OCI-LY7 (cell line): ENCODE data around the gene GET4. TPM values are rescaled to one million over a fixed set of nuclear protein-coding genes. Genes with fewer than 3 reads are reported as not detected.

Experiments used
- BruUV-seq: library from RNA; stranded (reverse); fragments of 400-500 nt; replicated peaks from 2 replicates; lab custom pipeline; 2021; lab: Mats Ljungman, UMichigan
- CTCF ChIA-PET: fragments of 300-600 bp; sonication (Branson Sonifier 250); formaldehyde crosslinking; loops from one replicate; lab custom pipeline; 2022; ENCODE audit warnings: antibody characterized with exemption; ENCODE audit not compliant: unreplicated experiment; lab: Charles Lee
- POLR2A ChIA-PET: fragments of 300-600 bp; sonication (Branson Sonifier 250); formaldehyde crosslinking; loops from one replicate; lab custom pipeline; 2022; ENCODE audit warnings: antibody characterized with exemption; lab: Charles Lee
- DNase-seq: peaks from one replicate; pipeline ENCODE4 v3.0.0-alpha.2; 2015; ENCODE audit warnings: low spot score
- H2AFZ ChIP-seq: fragments of 200-600 bp; sonication (generic), shearing (Covaris generic); 2 replicates; pipeline ENCODE4 v1.6.1; 2014; ENCODE audit warnings: mild to moderate bottlenecking, antibody characterized with exemption, low read length, moderate library complexity
- H3K27ac ChIP-seq: fragments of 200-600 bp; sonication (generic); 2 replicates; pipeline ENCODE4 v1.5.1; 2014; ENCODE audit warnings: mixed run types, low read depth, mild to moderate bottlenecking, moderate library complexity, low read length, inconsistent platforms; ENCODE audit not compliant: poor library complexity, severe bottlenecking
- H3K36me3 ChIP-seq: fragments of 200-600 bp; sonication (generic); 2 replicates; pipeline ENCODE4 v1.6.1; 2014; ENCODE audit warnings: mild to moderate bottlenecking, antibody characterized with exemption, low read length, moderate library complexity, mixed read lengths; ENCODE audit not compliant: insufficient read depth
- H3K4me1 ChIP-seq: fragments of 200-600 bp; sonication (generic); 2 replicates; pipeline ENCODE4 v1.5.1; 2014; ENCODE audit warnings: mild to moderate bottlenecking, low read length; ENCODE audit not compliant: insufficient read depth, poor library complexity, severe bottlenecking
- H3K4me2 ChIP-seq: fragments of 200-600 bp; sonication (generic); 2 replicates; pipeline ENCODE4 v1.6.1; 2014; ENCODE audit warnings: mild to moderate bottlenecking, low read length
- H3K4me3 ChIP-seq: fragments of 200-600 bp; sonication (generic); 2 replicates; pipeline ENCODE4 v1.5.1; 2014; ENCODE audit warnings: mild to moderate bottlenecking, low read depth, low read length; ENCODE audit not compliant: poor library complexity, severe bottlenecking
- H3K79me2 ChIP-seq: fragments of 200-600 bp; sonication (generic); 2 replicates; pipeline ENCODE4 v1.6.1; 2016; ENCODE audit warnings: low read depth, mild to moderate bottlenecking, low read length, moderate library complexity, mixed read lengths; ENCODE audit not compliant: insufficient read depth
- H3K9me2 ChIP-seq: fragments of 200-600 bp; sonication (generic); 2 replicates; pipeline ENCODE4 v1.6.1; 2016; ENCODE audit warnings: mild to moderate bottlenecking, low read length, mixed read lengths; ENCODE audit not compliant: insufficient read depth
- H3K9me3 ChIP-seq: fragments of 200-600 bp; sonication (generic); 2 replicates; pipeline ENCODE4 v1.6.1; 2014; ENCODE audit warnings: mild to moderate bottlenecking, mixed run types, low read length, mixed read lengths
- H4K20me1 ChIP-seq: fragments of 200-600 bp; sonication (generic); 2 replicates; pipeline ENCODE4 v1.6.1; 2014; ENCODE audit warnings: mild to moderate bottlenecking, antibody characterized with exemption, low read length, moderate library complexity, mixed read lengths; ENCODE audit not compliant: insufficient read depth
- CTCF ChIP-seq: fragments of 200-600 bp; sonication (generic); conservative IDR thresholded peaks from 2 replicates; pipeline ENCODE4 v1.5.1; 2014; ENCODE audit warnings: mild to moderate bottlenecking, antibody characterized with exemption, low read length, moderate library complexity, mixed read lengths
- EZH2phosphoT487 ChIP-seq: fragments of 200-600 bp; sonication (generic); IDR thresholded peaks from 2 replicates; pipeline ENCODE4 v1.6.1; 2018; ENCODE audit warnings: low read depth, borderline replicate concordance, mild to moderate bottlenecking, mixed run types, antibody characterized with exemption, low read length, moderate library complexity, mixed read lengths
- intact Hi-C: fragments of 100-400 bp; cut with micrococcal nuclease; formaldehyde crosslinking; loops from one replicate; pipeline ENCODE4 v1.10.0; 2022; ENCODE audit not compliant: unreplicated experiment
- total RNA-seq, 2 experiments: library from RNA; depleted of rRNA in 1 of 2; stranded (reverse); fragments of >200 nt in 1 of 2; shearing (Covaris generic) in 1 of 2; gene quantifications; 2 replicates each; pipeline ENCODE4 v1.2.3, GENCODE V29; 2014 to 2022

Gene GET4
- total RNA-seq, 2 experiments from 2014 or later = 46.3 to 54.5 TPM

GRCh38 chr7:851204-851603 lies 25.1 kb upstream of the GET4 start:
- Histone ChIP-seq H3K9me3 (no peaks in the 10 kb centered on the region), H4K20me1 (no peaks in the 10 kb centered on the region), H2AFZ (no peak overlapping the region), H3K4me3 (no peak overlapping the region), H3K79me2 (no peaks in the 10 kb centered on the region), H3K9me2 (no peaks in the 10 kb centered on the region), H3K4me2 (no peak overlapping the region), H3K4me1 (no peaks in the 10 kb centered on the region), H3K27ac (no peak overlapping the region), H3K36me3 (peaks cover 52% of the 10 kb centered on the region)
- no peak for DNase-seq
- TF ChIP-seq EZH2phosphoT487 (no peak), CTCF (no peak)
- ChIA-PET CTCF (no interaction called here), POLR2A (no interaction called here)
- BruUV-seq = no TSS peak
- intact Hi-C loops = no loop called here

GRCh38 chr7:853366-854117 lies 22.8 kb upstream of the GET4 start:
- Histone ChIP-seq H3K9me3 (no peaks in the 10 kb centered on the region), H3K4me3 (no peak overlapping the region), H3K9me2 (no peaks in the 10 kb centered on the region), H3K79me2 (no peaks in the 10 kb centered on the region), H3K4me2 (no peak overlapping the region), H2AFZ (no peak overlapping the region), H3K4me1 (no peaks in the 10 kb centered on the region), H3K36me3 (peaks cover 61% of the 10 kb centered on the region), H4K20me1 (no peaks in the 10 kb centered on the region), H3K27ac (no peak overlapping the region)
- no peak for DNase-seq
- no peak for TF ChIP-seq CTCF
- TF ChIP-seq EZH2phosphoT487 = no peak
- no TSS peak for BruUV-seq
- intact Hi-C loops = no loop called here
- ChIA-PET CTCF (interaction anchor here (0.5 kb wide), 1 partner anchor 48 kb away, joined by 4 read pairs; no protein-coding TSS in a partner anchor), POLR2A (no interaction called here)

GRCh38 chr7:854118-854775 lies 22.1 kb upstream of the GET4 start:
- POLR2A ChIA-PET = no interaction called here
- no peak overlapping the region for H3K4me3 ChIP-seq
- CTCF ChIA-PET = interaction anchor here (0.5 kb wide), 1 partner anchor 48 kb away, joined by 4 read pairs; no protein-coding TSS in a partner anchor
- no peak overlapping the region for H3K27ac ChIP-seq
- intact Hi-C loops = no loop called here
- no peaks in the 10 kb centered on the region for H3K4me1 ChIP-seq
- BruUV-seq = no TSS peak
- peaks cover 61% of the 10 kb centered on the region for H3K36me3 ChIP-seq
- no peaks in the 10 kb centered on the region for H3K9me2 ChIP-seq
- H4K20me1 ChIP-seq = no peaks in the 10 kb centered on the region
- TF ChIP-seq CTCF (no peak), EZH2phosphoT487 (no peak)
- H3K79me2 ChIP-seq = no peaks in the 10 kb centered on the region
- no peak overlapping the region for H3K4me2 ChIP-seq
- DNase-seq = no peak
- H3K9me3 ChIP-seq = no peaks in the 10 kb centered on the region
- no peak overlapping the region for H2AFZ ChIP-seq
